Colon (tissue), 2 donors: ENCODE data around the gene HOXC6.
"Not testable (repeated sequence)": the region's sequence is repeated elsewhere in the genome, so short reads cannot be mapped to it uniquely, and the experiment has no call there.

Experiments
- FAIRE-seq: peaks from 2 replicates; lab custom pipeline; 2012; peaks lifted over from hg19 to GRCh38; lab: Jason Lieb, UNC
- donor health status: control.
- donor health status: control.

The HOXC6 gene

DNA sequence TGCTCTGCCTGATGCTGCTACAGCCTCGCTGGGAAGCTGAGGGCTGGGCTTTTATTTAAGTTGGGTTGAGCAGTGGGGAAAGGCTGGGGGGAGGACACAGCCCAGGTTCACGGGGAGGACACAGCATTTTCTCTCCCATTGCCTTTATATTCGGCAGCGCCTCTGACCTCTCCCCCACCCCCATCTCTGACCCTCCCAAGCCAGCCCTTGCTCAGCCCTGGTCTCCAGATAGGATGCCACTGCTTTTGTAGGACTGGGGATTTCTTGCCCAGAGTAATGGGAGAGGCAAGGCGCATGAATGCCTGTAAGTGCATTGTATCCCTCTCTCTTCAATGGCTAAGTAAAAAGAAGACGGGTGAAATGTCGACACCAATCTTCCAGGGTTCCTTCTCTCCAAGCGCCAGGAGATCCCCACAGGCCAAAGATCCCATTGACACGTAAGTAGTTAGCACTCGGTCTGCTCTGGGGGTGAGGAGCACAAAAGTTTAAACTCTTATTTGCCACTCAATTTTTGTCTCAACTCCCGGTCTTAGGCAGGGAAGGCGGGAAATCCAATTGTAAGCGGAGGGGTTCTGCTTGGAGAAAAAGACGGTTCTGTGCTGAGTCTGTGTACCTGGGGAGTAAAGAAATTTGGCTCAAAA, 30.0 kb downstream of the HOXC6 start:
- no peak for FAIRE-seq

GRCh38 chr12:54059668-54060067, 31.4 kb downstream of the HOXC6 start:
- FAIRE-seq, result no peak

DNA sequence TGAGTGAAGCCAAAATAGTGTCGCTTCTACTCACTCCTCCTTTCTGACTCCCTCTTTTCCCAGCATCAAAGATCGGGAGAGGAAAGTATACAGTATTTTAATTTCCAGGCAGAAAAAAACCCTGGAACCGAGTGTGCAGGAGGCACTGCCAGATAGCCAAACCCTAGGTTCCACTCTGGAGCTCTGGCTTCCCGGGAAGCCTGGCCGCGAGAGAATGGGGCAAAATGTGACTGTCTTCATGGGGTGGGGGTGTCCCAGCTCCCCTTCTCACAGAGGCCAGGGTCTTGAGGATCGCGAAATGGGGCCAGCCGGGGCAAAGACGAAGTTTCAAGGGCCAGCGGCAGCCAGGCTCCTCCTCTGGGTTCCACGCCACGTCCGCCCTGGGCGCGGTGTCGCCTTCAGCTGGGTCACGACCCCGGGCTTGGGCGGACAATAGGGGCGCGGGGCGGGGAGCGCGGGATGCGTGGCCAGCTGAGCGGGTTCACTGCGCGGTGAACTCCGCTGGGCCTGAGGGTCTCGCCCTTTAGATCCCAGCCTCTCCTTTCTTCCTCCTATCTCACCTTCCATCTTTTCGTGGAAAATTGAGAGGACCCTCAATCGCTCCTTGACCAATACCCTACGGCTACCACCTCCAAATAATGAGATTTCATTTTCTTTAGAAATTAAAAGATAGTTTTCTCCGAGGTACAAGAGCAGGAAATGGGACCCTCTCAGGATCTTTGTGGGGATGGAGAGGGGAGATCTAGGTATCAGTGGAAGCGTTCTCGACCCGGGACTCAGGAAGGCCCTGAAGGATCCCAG, 32.1 kb downstream of the HOXC6 start:
- no peak for FAIRE-seq

GRCh38 chr12:54060975-54061778, 32.9 kb downstream of the HOXC6 start:
- FAIRE-seq, result no peak

DNA sequence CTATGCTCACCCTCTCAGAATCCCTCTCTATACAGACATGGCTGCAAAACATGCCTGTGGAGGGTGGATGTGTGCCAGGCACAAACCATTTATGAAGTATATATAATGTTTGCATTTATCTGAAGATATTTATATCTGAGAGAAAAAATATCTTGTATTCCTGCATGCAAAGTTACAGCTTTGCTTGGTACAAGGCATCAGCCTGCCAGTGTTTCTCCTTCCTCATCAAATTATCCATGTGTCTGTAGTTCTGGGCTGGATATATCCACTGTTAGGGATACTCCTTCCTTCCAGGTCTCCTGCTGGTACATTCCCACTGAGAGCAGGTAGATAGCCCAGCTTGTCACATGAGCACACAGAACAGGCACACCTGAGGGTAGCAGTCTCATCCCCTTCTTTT, 37.4 kb downstream of the HOXC6 start:
- no peak for FAIRE-seq

- no peak for FAIRE-seq
These were observed 38.2 kb downstream of the HOXC6 start for GRCh38 chr12:54066408-54066807.

GRCh38 chr12:54068418-54069070, 40.3 kb downstream of the HOXC6 start:
- FAIRE-seq, result no peak

- FAIRE-seq, result no peak
These were observed 43.7 kb downstream of the HOXC6 start for GRCh38 chr12:54071942-54072341.

DNA sequence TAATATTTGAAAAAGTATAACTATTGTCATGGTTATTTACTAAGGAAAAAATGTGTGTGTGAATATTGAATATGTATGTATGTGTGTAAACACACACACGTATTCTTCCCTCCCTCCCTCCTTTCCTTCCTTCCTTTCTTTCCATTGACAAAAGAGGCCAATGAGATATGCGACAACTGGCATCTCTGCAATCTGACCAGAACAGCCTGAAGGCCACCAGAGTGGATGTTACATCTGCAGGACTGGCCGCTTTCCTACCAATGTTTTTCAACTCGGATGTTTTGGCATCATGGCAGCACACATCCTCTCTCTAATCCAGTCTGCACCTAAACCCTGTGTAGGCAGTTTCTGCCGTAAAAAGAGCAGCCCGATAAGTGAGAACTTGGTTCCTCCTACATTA, 46.1 kb downstream of the HOXC6 start:
- FAIRE-seq, result no peak

GRCh38 chr12:54075409-54075808, 47.2 kb downstream of the HOXC6 start:
- no peak for FAIRE-seq

GRCh38 chr12:54075974-54076373, 47.7 kb downstream of the HOXC6 start:
- FAIRE-seq, result no peak

GRCh38 chr12:54077843-54078242, 49.6 kb downstream of the HOXC6 start:
- FAIRE-seq, result not testable (repeated sequence)

- FAIRE-seq, result not testable (repeated sequence)
These were observed 50.9 kb downstream of the HOXC6 start for GRCh38 chr12:54079115-54079514.
